Measurements from ENCODE around the gene FNBP1L.

- TF ChIP-seq POLR2A (IDR thresholded peaks at IDR 0.05; ENCODE audit: low read depth, low read length) = no peak
- no peak for TF ChIP-seq POLR2AphosphoS5 (IDR thresholded peaks at IDR 0.05; ENCODE audit: low read depth, low read length)
- TF ChIP-seq POU2F2 (IDR thresholded peaks at IDR 0.05; ENCODE audit: low read depth, low read length) = no peak
- no peak for TF ChIP-seq TAF1 (IDR thresholded peaks at IDR 0.05; ENCODE audit: low read depth, low read length)
These were observed 58.2 kb downstream of the FNBP1L start for GRCh38 chr1:93506126-93506525.

Measured in GM12891 (cell line).